Measurements from ENCODE around the gene XRCC6. TPM values are rescaled to one million over a fixed set of nuclear protein-coding genes. Genes with fewer than 3 reads are reported as not detected.

Gene XRCC6
- total and polyA plus RNA-seq, 2 of the 13 experiments (the other 11 are each of a cell fraction or from before 2014, with no cell fraction given): 124 to 625 TPM

- peak; percentile 34; the same call in 1 of the 2 replicates for TF ChIP-seq RXRB (CRISPR knock-in tag; IDR thresholded peaks at IDR 0.05; ENCODE audit: borderline replicate concordance)
- peak; percentile 41; the same call in 1 of the 2 replicates for TF ChIP-seq IKZF5 (CRISPR knock-in tag; IDR thresholded peaks at IDR 0.05)
- peak; percentile 44; the same call in 1 of the 2 replicates for TF ChIP-seq THAP11 (CRISPR knock-in tag; IDR thresholded peaks at IDR 0.05)
- 0 out of 2 replicates have a peak, but pooled peaks have one; percentile 6 for TF ChIP-seq ZBTB14 (CRISPR knock-in tag; IDR thresholded peaks at IDR 0.05)
- TF ChIP-seq, protein P1, sequence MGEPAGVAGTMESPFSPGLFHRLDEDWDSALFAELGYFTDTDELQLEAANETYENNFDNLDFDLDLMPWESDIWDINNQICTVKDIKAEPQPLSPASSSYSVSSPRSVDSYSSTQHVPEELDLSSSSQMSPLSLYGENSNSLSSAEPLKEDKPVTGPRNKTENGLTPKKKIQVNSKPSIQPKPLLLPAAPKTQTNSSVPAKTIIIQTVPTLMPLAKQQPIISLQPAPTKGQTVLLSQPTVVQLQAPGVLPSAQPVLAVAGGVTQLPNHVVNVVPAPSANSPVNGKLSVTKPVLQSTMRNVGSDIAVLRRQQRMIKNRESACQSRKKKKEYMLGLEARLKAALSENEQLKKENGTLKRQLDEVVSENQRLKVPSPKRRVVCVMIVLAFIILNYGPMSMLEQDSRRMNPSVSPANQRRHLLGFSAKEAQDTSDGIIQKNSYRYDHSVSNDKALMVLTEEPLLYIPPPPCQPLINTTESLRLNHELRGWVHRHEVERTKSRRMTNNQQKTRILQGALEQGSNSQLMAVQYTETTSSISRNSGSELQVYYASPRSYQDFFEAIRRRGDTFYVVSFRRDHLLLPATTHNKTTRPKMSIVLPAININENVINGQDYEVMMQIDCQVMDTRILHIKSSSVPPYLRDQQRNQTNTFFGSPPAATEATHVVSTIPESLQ (CRISPR knock-in tag; conservative IDR thresholded peaks at IDR 0.05): no peak
- TF ChIP-seq KAT8 (CRISPR knock-in tag; IDR thresholded peaks at IDR 0.05): peak; percentile 40; the same call in 1 of the 2 replicates
- TF ChIP-seq ZNF558 (CRISPR knock-in tag; IDR thresholded peaks at IDR 0.05; ENCODE audit: borderline replicate concordance): 0 out of 2 replicates have a peak, but pooled peaks have one; percentile 45
- 0 out of 2 replicates have a peak, but pooled peaks have one; percentile 32 for TF ChIP-seq ZBTB25 (CRISPR knock-in tag; IDR thresholded peaks at IDR 0.05)
- TF ChIP-seq PHF21A (CRISPR knock-in tag; IDR thresholded peaks at IDR 0.05): peak; percentile 56
- TF ChIP-seq TIGD3 (CRISPR knock-in tag; IDR thresholded peaks at IDR 0.05; ENCODE audit: borderline replicate concordance): no peak
- peak; percentile 57; the same call in 1 of the 2 replicates for TF ChIP-seq ERF (CRISPR knock-in tag; IDR thresholded peaks at IDR 0.05)
- no peak for TF ChIP-seq HDAC1 (CRISPR knock-in tag; IDR thresholded peaks at IDR 0.05)
- TF ChIP-seq GABPB1 (CRISPR knock-in tag; IDR thresholded peaks at IDR 0.05): 0 out of 2 replicates have a peak, but pooled peaks have one; percentile 21
- TF ChIP-seq SRSF9 (IDR thresholded peaks at IDR 0.05; ENCODE audit: borderline replicate concordance, insufficient read depth, low read depth, low read length, poor library complexity, severe bottlenecking): no peak
- peak; percentile 16; the same call in 1 of the 2 replicates for TF ChIP-seq HOMEZ (CRISPR knock-in tag; IDR thresholded peaks at IDR 0.05; ENCODE audit: low read depth)
- TF ChIP-seq TEAD3 (CRISPR knock-in tag; optimal IDR thresholded peaks at IDR 0.05; ENCODE audit: borderline replicate concordance): peak; percentile 100
- 0 out of 2 replicates have a peak, but pooled peaks have one; percentile 30 for TF ChIP-seq SP5 (CRISPR knock-in tag; IDR thresholded peaks at IDR 0.05; ENCODE audit: borderline replicate concordance, low read depth)
- 0 out of 2 replicates have a peak, but pooled peaks have one; percentile 34 for TF ChIP-seq ELF4 (CRISPR knock-in tag; IDR thresholded peaks at IDR 0.05; ENCODE audit: borderline replicate concordance)
- TF ChIP-seq ZFP36L1 (CRISPR knock-in tag; IDR thresholded peaks at IDR 0.05): no peak
Observed at GRCh38 chr22:41697126-41697775, 76.2 kb downstream of the XRCC6 start (continued).
